Measurements from ENCODE around the gene CNPY1.
A peak's percentile ranks its signal among the peaks of the same experiment; 100 is the strongest.
"Not testable (repeated sequence)": the region's sequence is repeated elsewhere in the genome, so short reads cannot be mapped to it uniquely, and the experiment has no call there.

CNPY1 gene

DNA sequence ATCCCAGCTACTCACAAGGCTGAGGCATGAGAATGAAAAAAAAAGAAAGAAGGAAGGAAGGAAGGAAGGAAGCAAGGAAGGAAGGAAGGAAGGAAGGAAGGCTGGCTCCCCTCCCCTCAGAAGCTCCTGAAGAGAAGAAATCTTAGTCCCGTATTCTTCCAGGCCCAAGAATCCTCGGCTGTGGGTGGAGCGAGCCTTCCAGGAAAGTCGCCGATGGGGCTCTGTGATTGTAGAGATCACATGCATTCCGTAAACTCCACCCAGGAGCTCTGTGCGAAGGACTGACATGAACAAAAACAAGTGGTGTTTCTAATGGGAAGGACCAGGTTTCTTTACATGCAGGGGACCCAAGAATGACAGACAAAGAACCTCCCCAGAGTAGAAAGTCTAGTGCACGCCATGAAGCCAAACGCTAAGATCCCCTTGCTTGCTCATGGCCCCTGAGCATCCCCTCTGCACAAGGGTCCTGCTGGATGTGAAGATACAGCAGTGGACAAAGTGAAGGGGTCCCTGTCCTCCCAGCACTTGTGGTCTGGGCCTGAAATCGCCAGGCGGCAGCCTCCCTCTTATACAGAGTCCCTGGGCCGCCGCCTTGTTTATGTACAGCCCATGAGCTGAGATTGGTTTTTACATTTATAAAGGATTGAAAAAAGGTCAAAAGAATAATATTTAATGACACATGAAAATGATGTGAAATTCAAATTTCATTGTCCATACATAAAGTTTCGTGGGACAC is 25.2 kb downstream of the CNPY1 start:
- no peak overlapping the region for H3K4me3 Mint-ChIP-seq
- no peaks in the 10 kb centered on the region for H3K9me3 Mint-ChIP-seq
- peaks cover 57% of the 10 kb centered on the region for H3K27me3 Mint-ChIP-seq
- no peaks in the 10 kb centered on the region for H3K36me3 Mint-ChIP-seq (ENCODE audit: low read depth)
- H3K4me1 Mint-ChIP-seq (ENCODE audit: low read depth), result no peaks in the 10 kb centered on the region
- DNase-seq, result no peak
- H3K27ac Mint-ChIP-seq, result no peak overlapping the region

DNA sequence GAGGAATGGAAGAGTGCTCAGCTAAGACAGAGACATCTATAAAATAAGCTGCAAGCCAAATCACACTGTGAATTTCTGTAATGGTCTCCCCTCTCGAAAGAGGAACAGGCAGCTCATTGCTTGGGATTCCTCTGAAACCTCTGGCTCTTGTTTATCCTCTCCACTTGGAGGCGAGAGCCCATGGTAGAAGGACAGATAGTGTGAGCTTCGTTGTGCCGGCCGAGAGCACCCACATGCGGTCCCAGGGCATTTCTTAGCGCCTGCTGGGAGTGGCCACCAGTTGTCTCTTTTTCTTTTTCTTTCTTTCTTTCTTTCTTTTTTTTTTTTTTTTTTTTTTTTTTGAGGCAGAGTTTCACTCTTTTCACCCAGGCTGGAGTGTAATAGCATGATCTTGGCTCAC is 26.2 kb downstream of the CNPY1 start:
- no peak overlapping the region for H3K27ac Mint-ChIP-seq
- no peaks in the 10 kb centered on the region for H3K9me3 Mint-ChIP-seq
- DNase-seq, result no peak
- no peak overlapping the region for H3K4me3 Mint-ChIP-seq
- H3K36me3 Mint-ChIP-seq (ENCODE audit: low read depth), result no peaks in the 10 kb centered on the region
- H3K4me1 Mint-ChIP-seq (ENCODE audit: low read depth), result no peaks in the 10 kb centered on the region
- H3K27me3 Mint-ChIP-seq, result peaks cover 60% of the 10 kb centered on the region

DNA sequence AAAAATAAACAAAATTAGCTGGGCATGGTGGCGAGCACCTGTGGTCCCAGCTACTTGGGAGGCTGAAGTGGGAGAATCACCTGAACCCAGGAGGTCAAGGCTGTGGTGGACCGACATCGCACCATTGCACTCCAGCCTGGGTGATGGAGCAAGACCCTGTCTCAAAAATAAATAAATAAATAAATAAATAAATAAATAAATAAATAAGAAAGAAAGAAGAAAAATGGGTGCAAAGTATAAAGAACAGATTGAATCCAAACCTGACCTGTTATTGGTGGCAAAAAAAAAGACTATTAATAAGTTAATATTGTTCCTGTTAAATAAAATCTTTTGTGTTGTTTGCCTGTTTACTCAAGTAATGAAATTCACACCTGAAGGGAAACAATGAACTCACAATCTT is 27.0 kb downstream of the CNPY1 start:
- H3K27me3 Mint-ChIP-seq, result peaks cover 61% of the 10 kb centered on the region
- H3K27ac Mint-ChIP-seq; H3K4me3 Mint-ChIP-seq; H3K4me1 Mint-ChIP-seq (ENCODE audit: low read depth); DNase-seq; H3K9me3 Mint-ChIP-seq; H3K36me3 Mint-ChIP-seq (ENCODE audit: low read depth): not testable (repeated sequence)

DNA sequence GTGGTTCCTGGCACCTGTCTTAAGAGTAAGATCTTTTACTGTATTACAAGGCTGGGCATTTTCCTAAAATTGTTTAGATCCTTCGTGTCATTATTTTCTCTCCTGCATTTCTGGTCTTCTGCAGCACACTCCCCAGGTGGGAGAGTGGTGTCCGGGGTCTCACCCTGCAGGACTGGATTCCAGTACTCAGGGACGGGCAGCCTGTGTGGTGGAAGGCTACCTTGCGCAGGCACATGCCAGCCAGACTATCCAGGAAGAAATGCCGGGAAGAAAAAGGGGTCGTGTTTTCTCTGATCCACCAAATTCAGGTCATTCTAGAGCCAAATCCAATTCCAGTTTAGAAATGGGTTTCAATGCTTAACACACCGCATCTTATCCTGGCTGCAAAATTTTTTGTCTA is 27.7 kb downstream of the CNPY1 start:
- Mint-ChIP-seq H3K36me3 (ENCODE audit: low read depth) (no peaks in the 10 kb centered on the region), H3K9me3 (no peaks in the 10 kb centered on the region), H3K27me3 (peaks cover 63% of the 10 kb centered on the region), H3K4me1 (ENCODE audit: low read depth) (no peaks in the 10 kb centered on the region), H3K27ac (no peak overlapping the region), H3K4me3 (no peak overlapping the region)
- DNase-seq, result no peak

DNA sequence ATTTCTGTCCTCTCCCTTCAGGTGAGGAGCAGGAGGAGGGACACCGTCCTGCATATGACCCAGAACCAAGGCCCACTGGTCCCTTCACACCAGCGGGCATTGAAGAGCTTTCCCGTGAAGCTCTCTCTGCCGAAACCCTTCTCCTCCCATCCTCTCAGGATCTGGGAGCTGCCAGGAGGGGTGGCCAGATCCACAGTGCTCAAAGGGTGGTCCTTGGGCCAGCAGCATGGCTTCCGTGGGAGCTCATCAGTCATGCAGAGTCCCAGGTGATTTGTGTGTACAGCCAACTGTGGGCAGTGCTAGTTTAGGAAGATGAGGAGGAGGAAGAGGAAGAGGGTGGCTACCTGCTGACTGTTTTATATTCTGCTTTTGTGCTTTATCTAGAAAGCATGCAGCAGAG is 28.4 kb downstream of the CNPY1 start:
- H3K27ac Mint-ChIP-seq, result no peak overlapping the region
- H3K36me3 Mint-ChIP-seq (ENCODE audit: low read depth), result no peaks in the 10 kb centered on the region
- no peak overlapping the region for H3K4me3 Mint-ChIP-seq
- H3K4me1 Mint-ChIP-seq (ENCODE audit: low read depth), result no peaks in the 10 kb centered on the region
- no peaks in the 10 kb centered on the region for H3K9me3 Mint-ChIP-seq
- DNase-seq, result no peak
- H3K27me3 Mint-ChIP-seq, result peaks cover 65% of the 10 kb centered on the region

DNA sequence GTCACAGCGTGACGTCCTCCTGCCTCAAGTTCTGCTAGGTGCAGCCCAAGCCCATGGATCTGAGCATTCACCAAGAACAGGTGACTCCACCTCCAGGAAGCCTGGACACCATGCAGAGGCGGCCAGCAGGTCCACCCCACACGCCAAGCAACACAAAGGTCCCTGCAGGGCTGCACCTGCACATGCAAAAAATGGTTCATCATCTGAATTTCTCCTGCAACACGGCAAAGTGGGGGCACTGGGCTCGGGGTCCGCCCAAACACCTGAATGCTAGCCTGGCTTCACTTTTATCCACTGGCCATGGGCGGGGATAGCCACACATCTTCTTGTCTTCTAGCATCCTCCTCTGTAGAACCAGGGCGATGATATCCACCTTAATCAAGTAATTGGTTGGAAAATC is 28.9 kb downstream of the CNPY1 start:
- no peak overlapping the region for H3K27ac Mint-ChIP-seq
- peaks cover 63% of the 10 kb centered on the region for H3K27me3 Mint-ChIP-seq
- H3K4me3 Mint-ChIP-seq, result no peak overlapping the region
- no peaks in the 10 kb centered on the region for H3K4me1 Mint-ChIP-seq (ENCODE audit: low read depth)
- no peaks in the 10 kb centered on the region for H3K36me3 Mint-ChIP-seq (ENCODE audit: low read depth)
- no peak for DNase-seq
- no peaks in the 10 kb centered on the region for H3K9me3 Mint-ChIP-seq

DNA sequence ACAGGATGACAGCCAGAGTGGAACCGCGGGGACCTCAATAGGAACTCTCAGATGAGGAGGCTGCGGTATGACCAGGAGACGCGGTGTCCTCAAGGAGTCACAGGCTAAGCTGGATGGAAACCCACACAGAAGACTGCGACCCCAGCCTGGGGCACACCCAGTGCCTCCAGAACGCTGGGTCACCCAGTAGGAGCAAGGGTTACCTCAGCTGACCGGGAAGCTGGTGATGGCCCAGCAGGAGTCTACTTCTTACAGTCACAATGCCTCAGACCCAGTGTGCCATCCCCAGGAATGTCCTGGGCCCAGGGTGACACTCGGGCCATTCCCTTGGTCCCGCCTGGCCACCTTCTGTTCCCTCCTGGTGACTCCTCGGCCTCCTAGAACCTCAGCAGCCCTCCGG is 29.9 kb downstream of the CNPY1 start:
- no peak overlapping the region for H3K4me3 Mint-ChIP-seq
- H3K27ac Mint-ChIP-seq, result no peak overlapping the region
- no peak for DNase-seq
- H3K4me1 Mint-ChIP-seq (ENCODE audit: low read depth), result no peaks in the 10 kb centered on the region
- no peaks in the 10 kb centered on the region for H3K9me3 Mint-ChIP-seq
- no peaks in the 10 kb centered on the region for H3K36me3 Mint-ChIP-seq (ENCODE audit: low read depth)
- peaks cover 72% of the 10 kb centered on the region for H3K27me3 Mint-ChIP-seq

DNA sequence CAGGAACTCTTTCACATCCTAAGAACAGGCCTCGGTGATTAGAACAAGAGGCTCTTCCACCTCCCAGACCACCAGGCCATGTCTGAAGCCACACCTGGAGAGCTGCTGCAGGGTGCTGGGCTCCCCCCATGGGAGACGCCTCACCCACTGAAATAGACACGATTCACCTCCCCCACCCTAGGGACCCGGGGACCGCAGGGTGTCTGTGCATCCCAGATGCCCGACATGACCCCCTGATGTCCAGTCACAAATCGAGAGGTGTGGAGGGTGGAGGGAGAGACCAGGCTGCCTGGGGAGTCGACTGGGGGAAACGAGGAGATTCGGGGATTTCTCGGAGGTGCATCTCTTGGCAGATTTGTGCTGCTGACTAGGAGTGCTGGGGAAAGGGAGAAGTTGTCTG is 31.0 kb downstream of the CNPY1 start:
- H3K9me3 Mint-ChIP-seq, result no peaks in the 10 kb centered on the region
- H3K4me3 Mint-ChIP-seq, result no peak overlapping the region
- peaks cover 81% of the 10 kb centered on the region for H3K27me3 Mint-ChIP-seq
- H3K36me3 Mint-ChIP-seq (ENCODE audit: low read depth), result no peaks in the 10 kb centered on the region
- no peak overlapping the region for H3K27ac Mint-ChIP-seq
- DNase-seq, result no peak
- peaks cover 2% of the 10 kb centered on the region for H3K4me1 Mint-ChIP-seq (ENCODE audit: low read depth)

DNA sequence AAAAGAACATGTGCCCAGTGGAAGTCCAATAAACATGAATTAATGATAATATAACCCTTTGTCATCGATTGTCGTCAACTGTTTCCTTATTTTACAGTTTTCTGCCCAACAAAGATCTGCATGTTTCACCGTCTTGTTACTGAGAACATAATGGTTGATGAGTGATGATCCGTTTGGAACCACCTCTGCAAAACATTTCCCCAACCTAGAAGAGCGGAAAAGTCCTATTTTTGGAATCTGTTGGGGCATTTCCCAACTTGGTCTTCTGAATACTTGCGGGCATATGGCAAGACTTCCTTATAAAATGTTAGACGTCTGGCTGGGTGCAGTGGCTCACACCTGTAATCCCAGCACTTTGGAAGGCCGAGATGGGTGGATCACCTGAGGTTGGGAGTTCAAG is 32.1 kb downstream of the CNPY1 start:
- Mint-ChIP-seq H3K27me3 (peaks cover 83% of the 10 kb centered on the region), H3K4me3 (no peak overlapping the region), H3K36me3 (ENCODE audit: low read depth) (no peaks in the 10 kb centered on the region), H3K27ac (no peak overlapping the region), H3K4me1 (ENCODE audit: low read depth) (peaks cover 7% of the 10 kb centered on the region), H3K9me3 (no peaks in the 10 kb centered on the region)
- DNase-seq, result no peak

DNA sequence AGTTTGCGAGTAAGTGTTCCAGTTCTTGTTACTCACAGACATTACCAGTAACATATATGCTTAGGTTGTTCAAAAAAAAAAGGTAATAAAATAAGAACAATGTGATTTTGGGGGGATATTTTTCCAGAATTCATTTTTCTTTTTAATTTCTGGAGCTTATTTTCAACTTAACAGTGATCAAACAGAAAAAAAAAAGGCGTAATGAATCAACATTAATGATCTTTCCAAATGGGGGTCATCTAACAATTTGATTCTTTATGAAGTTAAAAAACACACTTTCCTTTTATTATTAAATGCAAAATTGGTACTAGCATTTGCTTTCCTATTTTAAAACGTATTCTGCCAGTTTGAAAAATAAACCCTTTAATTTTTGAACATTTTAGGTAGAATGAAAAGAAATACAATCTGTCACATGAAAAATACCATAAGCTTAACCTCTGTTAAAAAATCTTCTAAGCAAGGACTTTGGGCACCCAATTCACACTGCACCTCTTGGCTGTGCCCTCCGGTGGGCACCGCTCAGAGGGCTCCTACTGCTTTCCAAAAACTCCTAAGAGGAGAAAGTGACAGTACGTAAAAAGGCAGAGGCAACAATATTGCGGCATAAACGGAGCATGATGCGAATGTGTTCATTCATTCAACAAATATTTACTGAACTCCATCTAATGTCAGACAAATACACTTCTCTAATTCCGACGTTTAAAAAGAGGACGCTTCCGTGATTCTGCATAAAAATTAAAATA is 32.6 kb downstream of the CNPY1 start:
- H3K27ac Mint-ChIP-seq, result no peak overlapping the region

DNA sequence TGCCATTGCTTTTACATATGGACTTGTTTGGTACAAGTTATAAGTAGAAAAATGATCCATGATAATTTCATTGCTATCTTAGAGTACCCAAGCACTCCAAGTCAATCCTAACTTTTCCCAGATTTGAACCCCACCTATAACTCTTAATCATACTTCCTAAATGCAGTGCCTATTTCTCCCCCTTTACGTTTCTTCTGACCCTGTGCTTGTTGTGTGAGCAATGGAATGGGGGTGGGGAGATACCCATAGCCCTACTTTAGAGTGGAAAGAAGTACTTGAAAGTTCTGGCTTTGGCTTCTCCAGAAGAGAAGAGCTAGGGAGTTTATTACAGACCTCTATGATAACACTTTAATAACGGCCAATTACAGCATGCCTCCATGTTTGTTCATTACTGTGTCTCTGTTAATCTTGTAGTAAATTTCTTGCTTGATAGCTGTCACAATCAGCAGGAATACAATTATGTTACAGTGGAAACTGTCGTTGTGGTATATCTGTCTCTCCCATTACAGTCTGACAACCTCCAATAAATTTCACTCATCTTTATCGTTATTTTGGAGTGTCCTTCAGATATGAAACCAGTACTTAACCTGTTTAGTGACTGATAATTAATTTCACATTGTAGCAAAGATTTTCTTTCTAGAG is 34.0 kb downstream of the CNPY1 start:
- H3K9me3 Mint-ChIP-seq, result no peaks in the 10 kb centered on the region
- H3K27ac Mint-ChIP-seq, result no peak overlapping the region
- H3K4me3 Mint-ChIP-seq, result no peak overlapping the region
- H3K36me3 Mint-ChIP-seq (ENCODE audit: low read depth), result no peaks in the 10 kb centered on the region
- H3K4me1 Mint-ChIP-seq (ENCODE audit: low read depth), result peaks cover 12% of the 10 kb centered on the region
- DNase-seq, result no peak
- H3K27me3 Mint-ChIP-seq, result peaks cover 87% of the 10 kb centered on the region

More for the DNA sequence above, 32.6 kb downstream of the CNPY1 start:
- Mint-ChIP-seq H3K9me3 (no peaks in the 10 kb centered on the region), H3K4me3 (no peak overlapping the region), H3K27me3 (peaks cover 86% of the 10 kb centered on the region), H3K36me3 (ENCODE audit: low read depth) (no peaks in the 10 kb centered on the region), H3K4me1 (ENCODE audit: low read depth) (peaks cover 12% of the 10 kb centered on the region)
- no peak for DNase-seq

DNA sequence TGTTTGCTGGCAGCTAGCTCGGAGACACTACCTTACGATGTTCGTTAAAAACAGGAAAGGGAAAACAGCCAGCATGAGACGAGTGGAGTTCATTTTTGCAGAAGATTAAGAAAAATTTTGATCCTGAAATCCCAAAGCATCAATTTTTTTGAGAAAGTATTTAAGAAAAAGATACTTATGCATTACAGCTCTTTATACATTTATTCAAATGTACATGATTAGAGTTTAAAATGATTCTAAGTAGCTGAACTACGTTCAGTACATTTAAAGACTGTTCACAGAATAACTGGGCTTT is 34.7 kb downstream of the CNPY1 start:
- H3K4me3 Mint-ChIP-seq, result no peak overlapping the region
- no peaks in the 10 kb centered on the region for H3K9me3 Mint-ChIP-seq
- DNase-seq, result no peak
- H3K27ac Mint-ChIP-seq, result no peak overlapping the region
- peaks cover 17% of the 10 kb centered on the region for H3K4me1 Mint-ChIP-seq (ENCODE audit: low read depth)
- H3K27me3 Mint-ChIP-seq, result peaks cover 87% of the 10 kb centered on the region
- no peaks in the 10 kb centered on the region for H3K36me3 Mint-ChIP-seq (ENCODE audit: low read depth)

DNA sequence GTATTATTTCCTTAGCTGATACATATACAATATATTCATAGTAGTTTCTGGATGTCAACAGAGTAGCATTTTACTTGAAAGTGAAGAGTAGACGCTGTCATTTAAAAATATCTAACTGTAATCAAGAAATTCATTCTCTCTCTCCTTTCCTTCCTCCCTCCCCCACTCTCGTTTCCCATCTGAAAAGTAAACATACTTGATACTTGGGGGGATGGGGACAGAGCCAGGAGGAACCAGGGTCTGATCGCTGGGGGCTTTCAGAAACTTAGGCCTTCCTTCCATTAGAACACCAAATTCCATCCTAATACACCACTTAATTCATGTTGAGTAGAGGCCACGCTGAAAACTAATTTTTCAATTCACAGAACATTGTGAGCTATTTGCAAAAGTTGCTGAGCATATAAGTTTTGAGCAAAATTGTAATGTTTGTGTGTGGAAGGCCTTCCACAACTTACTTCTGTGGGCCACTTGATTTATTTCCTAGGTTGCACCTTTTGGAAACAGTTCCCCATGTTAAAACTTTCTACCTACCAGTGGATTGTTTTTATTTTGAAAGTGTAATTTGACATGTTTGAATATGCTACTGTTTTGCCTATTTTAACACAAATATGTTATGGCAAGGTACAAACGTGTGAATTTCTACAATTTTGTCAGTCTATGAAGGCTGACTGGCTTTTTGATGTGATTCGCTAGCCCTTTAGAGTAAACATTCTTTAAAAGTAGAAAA is 35.2 kb downstream of the CNPY1 start:
- Mint-ChIP-seq H3K36me3 (ENCODE audit: low read depth) (no peaks in the 10 kb centered on the region), H3K27ac (no peak overlapping the region), H3K27me3 (peaks cover 89% of the 10 kb centered on the region), H3K4me1 (ENCODE audit: low read depth) (peaks cover 19% of the 10 kb centered on the region), H3K9me3 (no peaks in the 10 kb centered on the region), H3K4me3 (no peak overlapping the region)
- no peak for DNase-seq

DNA sequence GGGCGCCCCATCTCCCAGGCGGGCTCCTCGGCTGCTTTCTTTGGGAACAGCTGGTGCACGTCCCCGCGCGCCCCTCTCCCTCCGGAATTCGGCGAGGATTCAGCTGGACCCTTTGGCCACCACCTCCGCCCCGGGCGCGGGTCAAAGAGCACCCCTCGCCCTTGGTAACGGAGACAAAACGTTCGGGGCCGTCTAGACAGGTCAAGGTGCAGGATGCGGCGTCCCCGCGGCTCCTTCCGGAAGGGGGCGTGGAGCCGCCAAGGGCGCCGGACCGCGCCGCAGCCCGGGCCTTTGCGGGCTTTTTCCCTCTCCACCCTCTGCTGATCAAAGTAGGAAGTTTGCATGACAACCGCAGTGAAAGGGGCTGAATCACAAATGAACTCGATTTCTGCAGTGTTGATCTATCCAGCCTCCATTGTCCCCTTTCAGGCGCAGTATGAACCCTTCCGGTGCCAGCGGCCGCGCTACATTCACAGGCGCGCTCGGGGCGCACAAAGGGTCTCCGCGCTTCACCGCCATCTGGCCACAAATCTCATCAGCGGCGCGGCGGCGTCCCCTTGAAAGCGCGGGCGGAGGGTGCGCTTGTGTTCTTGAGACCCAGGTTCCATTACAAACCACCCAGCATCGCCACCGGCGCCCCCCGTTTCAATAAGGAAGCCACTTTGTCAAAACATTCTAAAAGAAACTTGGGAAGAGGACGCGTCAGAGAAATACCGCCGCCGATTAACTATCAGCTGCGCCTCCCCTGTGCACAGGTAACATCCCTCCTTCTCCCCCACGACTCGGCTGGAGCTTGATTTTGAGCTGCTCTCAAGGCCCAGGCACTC is 36.4 kb downstream of the CNPY1 start:
- DNase-seq, result no peak
- peak overlapping the region; percentile 64 for H3K4me3 Mint-ChIP-seq
- no peaks in the 10 kb centered on the region for H3K36me3 Mint-ChIP-seq (ENCODE audit: low read depth)
- no peaks in the 10 kb centered on the region for H3K9me3 Mint-ChIP-seq
- peaks cover 19% of the 10 kb centered on the region for H3K4me1 Mint-ChIP-seq (ENCODE audit: low read depth)
- H3K27me3 Mint-ChIP-seq, result peaks cover 91% of the 10 kb centered on the region
- no peak overlapping the region for H3K27ac Mint-ChIP-seq

Measured in activated T-cell treated with anti-CD3 and anti-CD28 coated beads, Interleukin-2, amount 50 U/mL, for 24 hours (primary cell).